Measurements from ENCODE around the gene ENOX1.

GRCh38 chr13:43232144-43232872 is 554.5 kb downstream of the ENOX1 start:
- TF ChIP-seq ZFP3 (CRISPR knock-in tag; IDR thresholded peaks at IDR 0.05) (no peak), PPARA (CRISPR knock-in tag; IDR thresholded peaks at IDR 0.05; ENCODE audit: borderline replicate concordance) (no peak), GLIS3 (CRISPR knock-in tag; IDR thresholded peaks at IDR 0.05) (no peak)
